Measurements from ENCODE around the gene PFDN5.

Gene PFDN5

DNA sequence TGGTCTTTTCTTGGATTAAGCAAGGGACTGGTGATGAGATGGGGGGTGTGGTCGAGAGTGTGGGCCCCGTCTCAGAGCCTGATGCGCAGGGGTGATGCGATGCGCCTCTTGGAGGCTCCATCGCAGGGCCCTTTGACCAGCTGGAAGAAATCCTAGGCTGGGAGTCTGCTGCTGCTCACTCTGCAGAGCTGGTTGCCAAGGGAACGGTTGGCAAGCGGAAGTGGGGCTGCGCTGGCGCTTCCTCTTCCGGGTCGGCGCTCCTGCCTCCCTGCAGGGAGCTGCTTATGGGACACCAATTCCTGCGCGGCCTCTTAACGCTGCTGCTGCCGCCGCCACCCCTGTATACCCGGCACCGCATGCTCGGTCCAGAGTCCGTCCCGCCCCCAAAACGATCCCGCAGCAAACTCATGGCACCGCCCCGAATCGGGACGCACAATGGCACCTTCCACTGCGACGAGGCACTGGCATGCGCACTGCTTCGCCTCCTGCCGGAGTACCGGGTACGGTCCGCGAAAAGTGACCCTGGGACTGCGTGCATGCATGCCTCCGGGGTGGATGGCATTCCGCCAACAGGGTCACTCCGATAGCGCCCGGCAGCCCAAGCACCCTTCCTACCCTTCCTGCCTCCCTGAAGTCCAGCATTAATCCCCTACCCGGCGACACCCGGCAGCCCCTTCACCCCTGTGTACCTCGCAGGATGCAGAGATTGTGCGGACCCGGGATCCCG, 4.3 kb downstream of the PFDN5 start, which contains the start of gene MYG1:
Gene MYG1, plus strand, starts transcription at position 242 of the 727 bp plus-strand sequence. Its CDS starts 43 bp downstream, at position 285.
- Mint-ChIP-seq H3K9me3 (ENCODE audit: low read depth) (no peaks in the 10 kb centered on the region), H3K27me3 (no peaks in the 10 kb centered on the region), H3K4me3 (peak within 1 kb of the TSS; percentile 100), H3K4me1 (ENCODE audit: low read depth) (peaks cover 74% of the 10 kb centered on the region), H3K27ac (peak within 1 kb of the TSS; percentile 96), H3K36me3 (peaks cover 17% of the 10 kb centered on the region)

DNA sequence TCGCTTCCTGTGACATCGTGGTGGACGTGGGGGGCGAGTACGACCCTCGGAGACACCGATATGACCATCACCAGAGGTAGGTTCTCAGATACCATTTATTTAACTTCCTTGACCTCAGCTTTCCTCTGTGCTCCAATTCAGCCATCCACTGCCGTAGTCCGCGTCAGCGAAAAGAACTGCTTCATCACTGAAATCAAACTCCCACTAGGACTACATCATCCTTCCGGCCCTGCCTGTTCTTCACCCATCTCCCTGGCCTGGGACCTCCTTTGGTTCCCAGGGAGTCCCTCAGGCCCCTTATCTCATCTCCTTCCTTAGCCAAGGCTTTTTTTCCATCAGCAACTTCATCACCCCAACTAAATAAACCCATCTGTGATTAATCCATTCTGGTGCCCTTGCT, 4.8 kb downstream of the PFDN5 start:
- Mint-ChIP-seq H3K27me3 (no peaks in the 10 kb centered on the region), H3K9me3 (ENCODE audit: low read depth) (no peaks in the 10 kb centered on the region), H3K4me1 (ENCODE audit: low read depth) (peaks cover 69% of the 10 kb centered on the region), H3K4me3 (peak overlapping the region; percentile 100), H3K36me3 (peaks cover 17% of the 10 kb centered on the region), H3K27ac (peak overlapping the region; percentile 96)

DNA sequence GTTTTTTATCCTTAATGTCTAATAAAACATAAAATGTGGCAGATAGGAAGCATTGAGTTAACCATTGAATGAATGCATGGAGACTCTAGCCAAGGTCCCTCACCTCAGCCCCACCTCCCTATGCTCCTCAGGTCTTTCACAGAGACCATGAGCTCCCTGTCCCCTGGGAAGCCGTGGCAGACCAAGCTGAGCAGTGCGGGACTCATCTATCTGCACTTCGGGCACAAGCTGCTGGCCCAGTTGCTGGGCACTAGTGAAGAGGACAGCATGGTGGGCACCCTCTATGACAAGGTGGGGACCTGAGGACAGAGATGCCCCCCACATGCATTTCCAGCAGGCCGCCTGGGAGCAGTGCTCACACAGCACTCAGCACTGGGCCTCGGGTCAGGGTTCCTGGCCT, 7.6 kb downstream of the PFDN5 start:
- Mint-ChIP-seq H3K4me3 (peak overlapping the region; percentile 100), H3K36me3 (peaks cover 14% of the 10 kb centered on the region), H3K27me3 (no peaks in the 10 kb centered on the region), H3K27ac (peak overlapping the region; percentile 51), H3K9me3 (ENCODE audit: low read depth) (no peaks in the 10 kb centered on the region), H3K4me1 (ENCODE audit: low read depth) (peaks cover 49% of the 10 kb centered on the region)

DNA sequence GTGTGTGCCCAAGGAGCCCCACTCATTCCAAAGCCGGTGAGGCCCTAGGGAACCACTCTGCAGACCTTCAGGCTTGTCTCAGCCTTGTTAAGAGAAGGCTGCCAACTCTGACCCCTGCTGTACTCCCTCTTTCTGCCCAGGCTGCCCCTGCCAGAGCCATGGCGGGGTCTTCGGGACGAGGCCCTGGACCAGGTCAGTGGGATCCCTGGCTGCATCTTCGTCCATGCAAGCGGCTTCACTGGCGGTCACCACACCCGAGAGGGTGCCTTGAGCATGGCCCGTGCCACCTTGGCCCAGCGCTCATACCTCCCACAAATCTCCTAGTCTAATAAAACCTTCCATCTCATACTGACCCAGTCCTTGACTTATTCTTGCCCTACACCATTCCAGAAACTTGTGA, 11.5 kb downstream of the PFDN5 start:
- Mint-ChIP-seq H3K9me3 (ENCODE audit: low read depth) (no peaks in the 10 kb centered on the region), H3K4me1 (ENCODE audit: low read depth) (peaks cover 16% of the 10 kb centered on the region), H3K4me3 (no peak overlapping the region), H3K27me3 (no peaks in the 10 kb centered on the region), H3K27ac (no peak overlapping the region), H3K36me3 (peaks cover 10% of the 10 kb centered on the region)

DNA sequence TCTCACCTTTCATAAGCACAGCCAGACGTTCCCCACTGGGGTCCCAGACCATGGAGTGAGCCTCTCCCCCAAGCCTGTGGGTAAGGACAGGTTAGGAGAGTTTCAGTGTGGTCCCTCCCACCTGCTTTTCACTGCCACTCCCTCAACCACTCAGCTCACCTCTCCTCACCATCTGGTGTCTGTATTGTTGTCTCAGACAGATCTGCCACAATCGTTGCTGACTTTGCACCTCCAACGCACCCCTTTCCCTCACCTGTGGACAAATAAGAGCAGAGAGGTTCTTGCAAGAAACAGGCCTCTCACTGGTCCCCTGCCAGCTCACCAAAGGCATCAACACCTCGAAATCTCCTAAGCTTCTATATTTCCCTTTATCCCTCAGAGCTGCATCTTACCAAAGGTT, 12.9 kb downstream of the PFDN5 start:
- no peaks in the 10 kb centered on the region for H3K9me3 Mint-ChIP-seq (ENCODE audit: low read depth)
- H3K4me3 Mint-ChIP-seq, result no peak overlapping the region
- H3K4me1 Mint-ChIP-seq (ENCODE audit: low read depth), result peaks cover 3% of the 10 kb centered on the region
- H3K27me3 Mint-ChIP-seq, result no peaks in the 10 kb centered on the region
- peaks cover 3% of the 10 kb centered on the region for H3K36me3 Mint-ChIP-seq
- peak overlapping the region; percentile 46 for H3K27ac Mint-ChIP-seq

DNA sequence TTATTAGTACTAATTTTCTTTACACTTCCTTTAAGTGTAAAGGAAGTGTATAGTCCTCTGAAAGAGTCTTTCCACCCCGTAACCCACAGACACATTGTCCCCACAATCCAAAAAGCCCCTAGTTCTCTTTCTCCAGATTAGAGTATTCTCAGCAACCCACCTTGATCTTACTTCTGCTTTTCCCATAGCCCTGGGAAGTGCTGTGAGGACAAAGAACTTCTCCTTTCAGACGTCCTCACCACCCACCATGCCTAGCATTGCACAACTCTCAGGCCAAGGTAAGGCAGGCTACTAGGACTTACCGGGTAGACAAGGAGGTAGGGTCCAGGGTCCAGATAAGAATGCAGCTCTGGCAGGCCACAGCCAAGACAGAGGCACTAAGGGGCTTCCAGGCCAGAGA, 18.7 kb downstream of the PFDN5 start:
- Mint-ChIP-seq H3K4me1 (ENCODE audit: low read depth) (peaks cover 4% of the 10 kb centered on the region), H3K36me3 (peaks cover 5% of the 10 kb centered on the region), H3K9me3 (ENCODE audit: low read depth) (no peaks in the 10 kb centered on the region), H3K4me3 (no peak overlapping the region), H3K27me3 (no peaks in the 10 kb centered on the region), H3K27ac (no peak overlapping the region)

DNA sequence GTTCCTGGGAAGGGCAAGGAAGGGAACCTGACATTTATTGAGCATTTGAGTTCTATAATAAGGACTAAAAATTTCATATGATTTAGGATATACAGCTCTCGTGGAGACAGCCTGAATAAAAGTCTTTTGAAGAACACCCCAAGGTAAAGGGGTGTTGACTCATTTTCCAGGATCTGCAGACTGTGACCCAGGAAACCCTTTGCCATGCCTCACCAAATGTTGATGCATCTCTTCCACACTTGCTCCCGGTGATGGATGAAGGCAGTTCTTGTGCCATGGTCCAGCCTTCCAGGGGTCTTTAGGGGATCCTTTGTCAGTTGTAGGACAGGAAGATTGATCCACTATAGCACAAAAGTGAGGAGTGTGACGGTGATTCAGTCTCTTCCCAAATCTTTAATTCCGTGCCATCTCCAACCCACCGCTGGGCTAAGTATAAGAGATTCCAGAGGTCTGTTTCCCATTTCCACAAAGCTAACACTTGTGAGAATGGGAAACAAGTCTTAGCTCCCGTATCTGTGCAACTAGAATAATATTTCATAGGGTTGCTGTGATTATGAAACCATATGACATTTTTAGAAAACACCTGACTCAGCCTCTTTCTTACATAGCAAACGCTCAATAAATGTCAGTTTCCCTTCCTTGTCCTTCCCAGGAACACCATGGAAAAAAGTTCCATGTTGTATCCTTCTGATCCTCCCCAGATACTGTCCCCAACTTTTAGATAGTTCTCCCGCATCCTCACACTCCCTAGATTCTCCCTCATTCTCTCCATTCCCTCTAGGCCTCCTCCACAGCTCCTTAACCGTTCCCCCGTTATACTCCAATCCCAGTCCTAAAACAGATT, 25.2 kb downstream of the PFDN5 start:
- H3K36me3 Mint-ChIP-seq, result peaks cover 5% of the 10 kb centered on the region

DNA sequence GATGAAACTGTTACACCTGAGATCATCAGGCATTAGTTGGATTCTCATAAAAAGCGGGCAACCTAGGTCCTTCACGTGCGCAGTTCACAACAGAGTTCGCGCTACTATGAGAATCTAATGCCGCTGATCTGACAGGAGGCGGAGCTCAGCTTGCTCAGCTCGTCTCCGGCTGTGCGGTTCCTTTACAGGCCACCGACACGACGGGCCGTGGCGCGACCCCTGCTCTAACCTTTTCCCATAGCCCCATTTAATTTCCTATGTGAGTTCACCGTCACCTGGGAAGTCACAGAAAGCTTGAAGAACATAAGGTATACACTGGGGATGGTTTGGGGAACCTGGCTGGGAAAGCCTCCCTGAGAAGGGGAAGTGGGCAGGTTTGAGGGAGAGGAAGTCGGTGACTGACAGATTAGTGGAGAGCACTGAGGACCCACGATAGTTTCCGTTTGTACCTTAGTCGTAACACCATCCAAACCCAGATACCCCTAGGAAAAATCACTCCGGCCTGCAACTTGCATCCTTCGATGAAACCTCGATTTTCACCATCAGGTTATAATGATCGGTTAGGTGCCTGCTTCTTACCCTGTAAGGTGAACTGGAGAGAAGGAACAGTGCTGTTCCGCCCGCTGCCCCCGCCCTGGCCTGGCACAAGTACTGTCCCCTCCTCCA, 28.9 kb downstream of the PFDN5 start:
- H3K9me3 Mint-ChIP-seq (ENCODE audit: low read depth), result no peaks in the 10 kb centered on the region
- H3K4me1 Mint-ChIP-seq (ENCODE audit: low read depth), result peaks cover 41% of the 10 kb centered on the region
- no peaks in the 10 kb centered on the region for H3K27me3 Mint-ChIP-seq
- no peaks in the 10 kb centered on the region for H3K36me3 Mint-ChIP-seq
- H3K4me3 Mint-ChIP-seq, result peak overlapping the region; percentile 90
- H3K27ac Mint-ChIP-seq, result peak overlapping the region; percentile 95

More for the DNA sequence above, 25.2 kb downstream of the PFDN5 start:
- peak overlapping the region; percentile 98 for H3K27ac Mint-ChIP-seq
- H3K27me3 Mint-ChIP-seq, result no peaks in the 10 kb centered on the region
- H3K9me3 Mint-ChIP-seq (ENCODE audit: low read depth), result no peaks in the 10 kb centered on the region
- peak overlapping the region; percentile 96 for H3K4me3 Mint-ChIP-seq
- H3K4me1 Mint-ChIP-seq (ENCODE audit: low read depth), result peaks cover 41% of the 10 kb centered on the region

DNA sequence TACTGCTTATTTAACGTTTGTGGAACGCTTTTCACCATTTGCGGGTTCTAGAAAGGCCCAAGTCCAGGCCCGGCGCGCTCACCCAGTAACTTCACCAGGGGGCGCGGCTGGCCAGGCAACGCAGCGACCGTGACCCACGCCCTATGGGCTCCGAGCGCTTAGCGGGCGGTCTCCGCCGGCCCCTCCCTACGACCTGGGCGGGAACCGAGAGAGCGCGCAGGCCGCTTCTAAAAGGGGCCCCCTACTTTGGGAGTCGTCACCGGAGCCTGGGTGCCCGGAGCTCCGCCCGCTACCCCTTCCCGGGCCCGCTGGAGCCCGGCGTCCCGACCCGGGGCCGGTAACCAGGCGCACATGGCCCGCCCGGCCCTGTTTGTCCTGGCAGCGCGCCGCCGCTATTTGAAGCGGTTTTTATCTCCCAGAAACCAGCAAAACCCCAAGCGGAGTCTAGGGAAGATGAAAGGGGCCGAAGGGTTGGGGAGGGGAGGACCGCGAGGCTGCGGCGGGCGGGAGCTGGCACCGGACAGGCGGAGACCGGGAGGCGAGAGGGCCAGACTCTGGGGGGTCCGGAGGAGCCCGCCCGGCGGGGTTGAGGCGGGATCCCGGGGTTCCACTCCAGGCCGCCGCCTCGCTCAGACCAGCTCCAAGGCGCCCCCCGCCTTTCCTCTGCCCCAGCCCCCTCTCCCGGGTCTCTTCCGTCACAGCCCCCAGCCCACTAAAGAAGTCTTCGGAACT, 29.6 kb downstream of the PFDN5 start:
- Mint-ChIP-seq H3K27ac (peak overlapping the region; percentile 95), H3K9me3 (ENCODE audit: low read depth) (no peaks in the 10 kb centered on the region), H3K27me3 (no peaks in the 10 kb centered on the region), H3K4me3 (peak overlapping the region; percentile 90), H3K4me1 (ENCODE audit: low read depth) (peaks cover 39% of the 10 kb centered on the region), H3K36me3 (no peaks in the 10 kb centered on the region)

DNA sequence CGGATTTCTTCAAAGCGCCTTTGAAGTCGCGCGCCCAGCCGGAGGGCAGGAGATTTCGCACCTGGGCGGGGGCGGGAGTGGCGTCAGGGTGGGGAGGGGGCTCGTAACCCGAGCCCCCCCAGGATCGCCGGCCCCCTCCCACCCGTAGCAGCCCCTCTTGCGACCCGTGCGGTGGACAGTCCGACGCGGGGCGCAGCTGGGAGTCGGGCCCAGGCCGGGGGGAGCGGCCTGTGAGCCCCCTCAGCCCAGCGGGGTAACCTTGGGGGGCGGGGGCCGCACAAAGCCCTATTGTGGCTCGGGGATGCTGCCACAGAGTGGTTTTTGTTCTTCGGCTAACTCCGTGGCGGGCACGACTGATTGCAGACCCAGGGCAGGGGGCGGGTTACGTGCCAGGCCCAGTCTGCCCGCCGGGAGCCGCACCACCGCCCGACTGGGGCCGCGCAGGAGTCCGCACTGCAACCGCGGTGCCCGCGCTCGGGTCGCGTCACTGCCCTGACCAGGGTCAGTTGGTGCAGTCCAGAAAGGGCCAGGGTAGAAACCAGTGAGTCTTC, 30.2 kb downstream of the PFDN5 start:
- H3K27me3 Mint-ChIP-seq, result no peaks in the 10 kb centered on the region
- H3K27ac Mint-ChIP-seq, result peak overlapping the region; percentile 76
- H3K4me1 Mint-ChIP-seq (ENCODE audit: low read depth), result peaks cover 35% of the 10 kb centered on the region
- H3K9me3 Mint-ChIP-seq (ENCODE audit: low read depth), result no peaks in the 10 kb centered on the region
- no peaks in the 10 kb centered on the region for H3K36me3 Mint-ChIP-seq
- H3K4me3 Mint-ChIP-seq, result peak overlapping the region; percentile 81

DNA sequence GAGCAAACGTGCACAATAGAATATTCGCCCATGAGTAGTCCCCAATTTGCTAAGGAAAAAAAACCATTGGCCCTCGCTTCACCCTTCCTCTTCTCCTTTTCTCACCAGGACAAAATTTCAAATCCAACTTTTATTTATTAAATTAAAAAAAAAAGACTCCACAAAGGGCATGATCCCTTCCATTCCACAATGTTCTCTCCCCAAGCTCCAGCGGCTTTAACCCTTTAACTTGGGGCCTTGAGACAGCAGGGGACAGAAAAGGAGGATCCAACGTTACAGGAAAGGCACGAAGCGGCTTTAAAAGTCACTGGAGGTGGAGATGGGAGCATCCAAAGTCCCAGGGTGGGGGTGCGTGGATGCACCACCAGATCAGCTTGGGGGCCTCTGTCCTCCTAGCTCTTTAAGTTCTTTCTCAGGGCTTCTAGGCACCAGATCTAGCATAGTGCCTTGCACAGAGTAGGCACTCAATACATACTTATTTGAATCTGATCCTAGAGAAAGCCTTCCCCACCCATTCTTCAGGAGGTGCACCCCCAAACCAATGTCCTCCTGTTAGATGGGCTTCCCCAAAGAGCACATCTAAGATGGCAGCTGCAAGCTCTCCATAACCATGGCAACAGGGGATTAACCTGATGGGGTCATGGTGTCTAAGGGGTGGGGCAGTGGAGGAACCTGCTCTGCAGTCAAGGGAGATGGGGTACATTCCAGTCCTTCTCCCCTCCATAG, 31.3 kb downstream of the PFDN5 start:
- H3K27ac Mint-ChIP-seq, result peak overlapping the region; percentile 76
- H3K4me3 Mint-ChIP-seq, result peak overlapping the region; percentile 81
- no peaks in the 10 kb centered on the region for H3K36me3 Mint-ChIP-seq
- no peaks in the 10 kb centered on the region for H3K27me3 Mint-ChIP-seq
- peaks cover 24% of the 10 kb centered on the region for H3K4me1 Mint-ChIP-seq (ENCODE audit: low read depth)
- no peaks in the 10 kb centered on the region for H3K9me3 Mint-ChIP-seq (ENCODE audit: low read depth)

DNA sequence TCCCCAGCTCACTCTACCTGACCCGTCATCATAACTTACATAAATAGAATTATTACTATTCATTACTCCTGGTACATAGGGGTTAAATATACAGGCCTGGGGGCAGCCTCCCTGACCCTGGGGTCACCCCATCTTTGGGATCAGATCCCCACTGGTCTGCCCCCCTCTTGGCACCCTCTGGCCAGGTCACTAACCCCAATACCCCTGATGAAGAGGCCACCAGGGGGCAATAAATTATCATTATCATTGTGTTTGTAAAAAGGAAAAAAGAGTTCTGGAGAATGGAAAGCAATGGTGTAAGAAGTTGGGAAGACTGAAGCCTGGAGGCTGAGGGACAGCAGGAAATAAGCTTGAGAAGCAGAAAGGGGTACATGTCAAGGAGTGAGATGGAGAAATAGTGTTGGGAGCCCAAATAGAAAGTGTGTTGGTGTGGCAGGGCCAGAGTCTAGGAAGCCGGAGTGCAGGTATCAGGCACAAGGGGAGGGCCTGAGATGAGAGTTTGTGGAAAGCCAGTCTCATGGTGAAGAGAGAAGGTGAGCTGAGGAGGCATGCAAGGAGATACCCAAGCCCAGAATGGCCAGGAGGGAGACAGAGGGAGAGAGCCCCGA, 32.2 kb downstream of the PFDN5 start:
- no peak overlapping the region for H3K27ac Mint-ChIP-seq
- H3K9me3 Mint-ChIP-seq (ENCODE audit: low read depth), result no peaks in the 10 kb centered on the region
- peaks cover 21% of the 10 kb centered on the region for H3K4me1 Mint-ChIP-seq (ENCODE audit: low read depth)
- H3K4me3 Mint-ChIP-seq, result peak overlapping the region; percentile 17
- no peaks in the 10 kb centered on the region for H3K27me3 Mint-ChIP-seq
- no peaks in the 10 kb centered on the region for H3K36me3 Mint-ChIP-seq

DNA sequence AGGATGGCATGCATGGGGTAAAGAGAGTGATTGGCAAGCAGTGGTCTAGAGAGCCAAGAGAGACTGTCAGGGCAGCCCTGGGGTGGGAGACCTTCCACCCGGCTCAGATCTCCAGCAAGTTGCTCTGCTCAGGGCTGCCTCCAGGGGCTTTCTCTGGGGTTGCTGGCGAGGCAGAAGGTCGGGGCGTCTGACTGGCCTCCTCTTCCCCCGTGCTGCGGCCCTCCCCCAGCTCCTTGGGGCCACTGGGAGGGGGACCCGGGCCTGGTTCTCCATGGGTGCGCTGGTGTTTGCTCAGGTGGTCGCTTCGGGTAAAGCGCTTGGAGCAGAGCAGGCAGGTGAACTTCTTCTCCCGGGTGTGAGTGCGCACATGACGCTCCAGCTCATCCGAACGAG, 32.7 kb downstream of the PFDN5 start:
- Mint-ChIP-seq H3K27me3 (no peaks in the 10 kb centered on the region), H3K27ac (no peak overlapping the region), H3K4me3 (no peak overlapping the region), H3K4me1 (ENCODE audit: low read depth) (peaks cover 17% of the 10 kb centered on the region), H3K36me3 (no peaks in the 10 kb centered on the region), H3K9me3 (ENCODE audit: low read depth) (no peaks in the 10 kb centered on the region)
